HCT116 (cell line): ENCODE data around the gene PEAK1. TPM values are rescaled to one million over a fixed set of nuclear protein-coding genes. Genes with fewer than 3 reads are reported as not detected.

ENCODE experiments used
- ATAC-seq: fragments of 200-7000 bp; cut with Tn5 transposase; 2 replicates; pipeline ENCODE4 v1.9.1; 2020; ENCODE audit warnings: mild to moderate bottlenecking, moderate library complexity
- BruUV-seq: library from RNA; stranded (reverse); fragments of 400-500 nt; replicated peaks from 2 replicates; lab custom pipeline; 2021; lab: Mats Ljungman, UMichigan
- CTCF ChIA-PET: fragments of 300-600 bp; sonication (Branson Sonifier 250); formaldehyde crosslinking; loops from one replicate; lab custom pipeline; 2021; ENCODE audit warnings: antibody characterized with exemption; lab: Charles Lee
- POLR2A ChIA-PET: fragments of 300-600, 350-600 bp; sonication (Branson Sonifier 250); formaldehyde crosslinking; loops from one replicate; lab custom pipeline; 2021; ENCODE audit warnings: antibody characterized with exemption; lab: Charles Lee
- RAD21 ChIA-PET, 2 experiments: fragments of 300-600 bp; sonication (Branson Sonifier 250); formaldehyde crosslinking; loops; one replicate each; lab custom pipeline; 2023; ENCODE audit warnings: low total read pairs in 2 of 2; ENCODE audit not compliant: uncharacterized antibody in 2 of 2, unreplicated experiment in 2 of 2, low non-redundant PET in 1 of 2; lab: Charles Lee
- DNase-seq: peaks from one replicate; pipeline ENCODE4 v3.0.0-alpha.2; 2010; ENCODE audit warnings: low read depth, low spot score
- H2AFZ ChIP-seq: fragments of 200-600 bp; shearing (Covaris generic), sonication (generic); 2 replicates; pipeline ENCODE4 v1.6.1; 2017; ENCODE audit warnings: low read depth, mixed run types, mixed read lengths, antibody characterized with exemption, low read length; ENCODE audit not compliant: poor library complexity, severe bottlenecking
- H3K27ac ChIP-seq: 2 replicates; pipeline ENCODE4 v1.5.1; 2012; ENCODE audit warnings: low read depth, low read length
- H3K27me3 ChIP-seq: fragments of 200-600 bp; sonication (generic); 2 replicates; pipeline ENCODE4 v1.6.1; 2016; ENCODE audit warnings: mixed run types, low read length, mixed read lengths; ENCODE audit not compliant: insufficient read depth
- H3K36me3 ChIP-seq, 2 experiments: fragments of 200-500 bp in 1 of 2; fragments of 200-600 bp in 1 of 2; sonication (Bioruptor generic) in 1 of 2; sonication (generic) in 1 of 2; 2 replicates each; pipeline versions ENCODE4 v1.5.1 to v1.6.1; 2014 to 2016; ENCODE audit warnings: low read length in 2 of 2, inconsistent platforms in 1 of 2, mixed read lengths in 1 of 2, mixed run types in 1 of 2; ENCODE audit not compliant: insufficient read depth in 2 of 2, control insufficient read depth in 1 of 2
- H3K4me1 ChIP-seq, 2 experiments: fragments of 200-600 bp in 1 of 2; sonication (generic) in 1 of 2; 2 replicates each; pipeline versions ENCODE4 v1.5.1 to v1.6.1; 2012 to 2017; ENCODE audit warnings: low read length in 2 of 2, inconsistent platforms in 1 of 2, mild to moderate bottlenecking in 1 of 2, mixed read lengths in 1 of 2, mixed run types in 1 of 2, moderate library complexity in 1 of 2; ENCODE audit not compliant: insufficient read depth in 2 of 2, control insufficient read depth in 1 of 2
- H3K4me2 ChIP-seq: fragments of 200-600 bp; sonication (generic); 2 replicates; pipeline ENCODE4 v1.6.1; 2017; ENCODE audit warnings: mixed run types, low read length, mixed read lengths
- H3K4me3 ChIP-seq, 2 experiments: fragments of 200-600 bp in 1 of 2; sonication (generic) in 1 of 2; replicated peaks in 1 of 2; 2 replicates each; pipeline ENCODE4 v1.5.1; 2011 to 2016; ENCODE audit warnings: low read length in 2 of 2, control low read depth in 1 of 2, low read depth in 1 of 2, mild to moderate bottlenecking in 1 of 2, mixed read lengths in 1 of 2, mixed run types in 1 of 2
- H3K79me2 ChIP-seq: fragments of 200-600 bp; sonication (generic); 2 replicates; pipeline ENCODE4 v1.6.1; 2017; ENCODE audit warnings: mild to moderate bottlenecking, mixed run types, low read length, moderate library complexity, mixed read lengths; ENCODE audit not compliant: insufficient read depth
- H3K9ac ChIP-seq: fragments of 200-600 bp; sonication (generic); 2 replicates; pipeline ENCODE4 v1.6.1; 2016; ENCODE audit warnings: low read length, mixed read lengths
- H3K9me2 ChIP-seq: fragments of 200-600 bp; sonication (generic), shearing (Covaris generic); 2 replicates; pipeline ENCODE4 v1.6.1; 2017; ENCODE audit warnings: mixed run types, mild to moderate bottlenecking, moderate library complexity; ENCODE audit not compliant: insufficient read depth
- H3K9me3 ChIP-seq, 2 experiments: fragments of 200-500 bp in 1 of 2; fragments of 200-600 bp in 1 of 2; sonication (Bioruptor generic) in 1 of 2; sonication (generic) in 1 of 2; 2 replicates each; pipeline ENCODE4 v1.6.1; 2014 to 2017; ENCODE audit warnings: low read length in 2 of 2, mixed read lengths in 2 of 2, inconsistent platforms in 1 of 2, low read depth in 1 of 2, mild to moderate bottlenecking in 1 of 2, mixed run types in 1 of 2, moderate library complexity in 1 of 2; ENCODE audit not compliant: control insufficient read depth in 1 of 2, insufficient read depth in 1 of 2
- H4K20me1 ChIP-seq: fragments of 200-600 bp; sonication (generic), shearing (Covaris generic); 2 replicates; pipeline ENCODE4 v1.6.1; 2017; ENCODE audit warnings: mixed run types, mild to moderate bottlenecking, moderate library complexity; ENCODE audit not compliant: insufficient read depth
- CBX3 ChIP-seq: IDR thresholded peaks from 2 replicates; pipeline ENCODE4 v1.6.1; 2012; ENCODE audit warnings: low read depth
- CEBPB ChIP-seq: IDR thresholded peaks from 2 replicates; pipeline ENCODE4 v1.6.1; 2012; ENCODE audit warnings: low read depth
- EGR1 ChIP-seq: IDR thresholded peaks from 2 replicates; pipeline ENCODE4 v1.6.1; 2012; ENCODE audit warnings: low read depth
- ELF1 ChIP-seq: IDR thresholded peaks from 2 replicates; pipeline ENCODE4 v1.6.1; 2012; ENCODE audit warnings: low read depth, borderline replicate concordance
- FOSL1 ChIP-seq: IDR thresholded peaks from 2 replicates; pipeline ENCODE4 v1.6.1; 2012; ENCODE audit warnings: low read depth
- JUND ChIP-seq: IDR thresholded peaks from 2 replicates; pipeline ENCODE4 v1.6.1; 2012
- RAD21 ChIP-seq: IDR thresholded peaks from 2 replicates; pipeline ENCODE4 v1.6.1; 2012; ENCODE audit warnings: low read depth, mild to moderate bottlenecking
- TCF7L2 ChIP-seq: IDR thresholded peaks from 2 replicates; pipeline ENCODE4 v1.7.0; 2011; ENCODE audit warnings: borderline replicate concordance, inconsistent platforms; ENCODE audit not compliant: insufficient read depth, insufficient read length; ENCODE audit errors: extremely low read depth
- ZBTB33 ChIP-seq: IDR thresholded peaks from 2 replicates; pipeline ENCODE4 v1.6.1; 2011; ENCODE audit warnings: mild to moderate bottlenecking, low read length, moderate library complexity; ENCODE audit not compliant: insufficient replicate concordance; ENCODE audit errors: extremely low read depth
- intact Hi-C: fragments of 100-400 bp; cut with micrococcal nuclease; formaldehyde crosslinking; loops from 2 replicates; pipeline ENCODE4 v1.10.0; 2022
- total RNA-seq: library from RNA; stranded (reverse); gene quantifications from one replicate; pipeline ENCODE4 v1.2.1, GENCODE V29; 2021; ENCODE audit not compliant: unreplicated experiment
- TF ChIP-seq, protein P1 (sequence below), 3 experiments: fragments of 200-600 bp in 1 of 3; sonication (generic) in 1 of 3; IDR thresholded peaks in 2 of 3; conservative IDR thresholded peaks in 1 of 3; 2 replicates each; pipeline ENCODE4 v1.5.1; 2012 to 2017; ENCODE audit warnings: low read depth in 2 of 3, low read length in 2 of 3, antibody characterized with exemption in 1 of 3, borderline replicate concordance in 1 of 3, control low read depth in 1 of 3, mild to moderate bottlenecking in 1 of 3, mixed read lengths in 1 of 3, mixed run types in 1 of 3, moderate library complexity in 1 of 3; ENCODE audit not compliant: insufficient read depth in 1 of 3
- TF ChIP-seq, protein P2 (sequence below): IDR thresholded peaks from 2 replicates; pipeline ENCODE4 v1.6.1; 2012

The PEAK1 gene
- total RNA-seq, 1 experiment from 2014 or later = 23.4 TPM

DNA sequence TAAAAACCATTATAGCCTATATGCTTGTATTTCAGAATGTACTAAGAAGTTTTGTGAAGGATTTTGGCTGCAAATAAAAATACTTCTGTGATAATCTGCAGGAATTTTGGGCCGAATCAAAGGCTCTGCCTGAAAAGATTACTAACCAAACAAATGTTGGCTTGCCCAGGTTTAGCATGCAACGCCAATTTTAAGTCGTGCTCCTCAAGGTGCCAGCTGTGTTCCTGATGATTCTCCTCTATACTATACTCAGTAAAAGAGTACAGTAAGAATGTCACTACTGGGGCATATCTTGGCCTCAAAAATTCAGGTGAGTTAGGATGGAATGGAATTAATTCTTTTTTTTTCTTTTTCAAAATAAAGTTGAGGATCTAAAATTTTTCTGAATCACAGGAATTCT lies 198.2 kb downstream of the PEAK1 start:
- H3K9ac ChIP-seq = no peak overlapping the region
- H3K4me3 ChIP-seq = no peak overlapping the region
- POLR2A ChIA-PET = no interaction called here
- no TSS peak for BruUV-seq
- DNase-seq (no peak), ATAC-seq (no peak)
- H3K36me3 ChIP-seq = no peaks in the 10 kb centered on the region
- no peaks in the 10 kb centered on the region for H3K9me3 ChIP-seq
- H3K4me1 ChIP-seq = no peaks in the 10 kb centered on the region
- no peaks in the 10 kb centered on the region for H3K79me2 ChIP-seq
- H4K20me1 ChIP-seq = no peaks in the 10 kb centered on the region
- H2AFZ ChIP-seq = no peak overlapping the region
- no peaks in the 10 kb centered on the region for H3K9me2 ChIP-seq
- intact Hi-C loops = no loop called here
- CTCF ChIA-PET = no interaction called here
- H3K4me2 ChIP-seq = no peak overlapping the region
- TF ChIP-seq FOSL1 (no peak), TCF7L2 (no peak), EGR1 (no peak), CBX3 (no peak), RAD21 (no peak), JUND (no peak), ELF1 (no peak)
- no peaks in the 10 kb centered on the region for H3K27me3 ChIP-seq
- no peak overlapping the region for H3K27ac ChIP-seq
- RAD21 ChIA-PET = no interaction called here

DNA sequence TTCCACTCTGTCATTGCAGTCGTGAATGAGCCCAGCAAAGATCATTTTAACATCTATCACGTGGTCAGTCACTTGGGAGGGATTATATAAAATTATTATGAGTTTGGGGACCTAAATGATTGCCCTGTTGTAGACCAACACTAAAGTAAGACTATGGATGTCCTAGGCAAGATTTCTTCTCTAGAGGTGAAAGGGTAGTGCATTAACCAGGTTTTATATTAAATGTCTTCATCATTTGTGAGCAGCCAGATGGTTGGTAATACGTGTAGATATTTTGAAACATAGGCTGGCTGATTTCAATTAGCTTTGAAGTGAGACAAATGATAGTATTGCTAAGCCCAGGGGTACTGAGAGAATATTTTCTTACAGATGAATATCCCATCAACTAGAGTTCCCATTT lies 198.7 kb downstream of the PEAK1 start:
- Histone ChIP-seq H3K4me2 (no peak overlapping the region), H4K20me1 (no peaks in the 10 kb centered on the region), H3K9me2 (no peaks in the 10 kb centered on the region), H3K4me1 (no peaks in the 10 kb centered on the region), H3K27ac (no peak overlapping the region), H3K9ac (no peak overlapping the region), H3K36me3 (no peaks in the 10 kb centered on the region), H3K4me3 (no peak overlapping the region), H3K27me3 (no peaks in the 10 kb centered on the region), H3K79me2 (no peaks in the 10 kb centered on the region), H3K9me3 (no peaks in the 10 kb centered on the region), H2AFZ (no peak overlapping the region)
- TF ChIP-seq, protein P1, sequence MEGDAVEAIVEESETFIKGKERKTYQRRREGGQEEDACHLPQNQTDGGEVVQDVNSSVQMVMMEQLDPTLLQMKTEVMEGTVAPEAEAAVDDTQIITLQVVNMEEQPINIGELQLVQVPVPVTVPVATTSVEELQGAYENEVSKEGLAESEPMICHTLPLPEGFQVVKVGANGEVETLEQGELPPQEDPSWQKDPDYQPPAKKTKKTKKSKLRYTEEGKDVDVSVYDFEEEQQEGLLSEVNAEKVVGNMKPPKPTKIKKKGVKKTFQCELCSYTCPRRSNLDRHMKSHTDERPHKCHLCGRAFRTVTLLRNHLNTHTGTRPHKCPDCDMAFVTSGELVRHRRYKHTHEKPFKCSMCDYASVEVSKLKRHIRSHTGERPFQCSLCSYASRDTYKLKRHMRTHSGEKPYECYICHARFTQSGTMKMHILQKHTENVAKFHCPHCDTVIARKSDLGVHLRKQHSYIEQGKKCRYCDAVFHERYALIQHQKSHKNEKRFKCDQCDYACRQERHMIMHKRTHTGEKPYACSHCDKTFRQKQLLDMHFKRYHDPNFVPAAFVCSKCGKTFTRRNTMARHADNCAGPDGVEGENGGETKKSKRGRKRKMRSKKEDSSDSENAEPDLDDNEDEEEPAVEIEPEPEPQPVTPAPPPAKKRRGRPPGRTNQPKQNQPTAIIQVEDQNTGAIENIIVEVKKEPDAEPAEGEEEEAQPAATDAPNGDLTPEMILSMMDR (IDR thresholded peaks at IDR 0.05 in 2 of 3, conservative IDR thresholded peaks at IDR 0.05 in 1 of 3; ENCODE audit: borderline replicate concordance in 1 of 3, insufficient read depth in 1 of 3, low read depth in 2 of 3, low read length in 2 of 3) = no peak
- TF ChIP-seq, protein P2, sequence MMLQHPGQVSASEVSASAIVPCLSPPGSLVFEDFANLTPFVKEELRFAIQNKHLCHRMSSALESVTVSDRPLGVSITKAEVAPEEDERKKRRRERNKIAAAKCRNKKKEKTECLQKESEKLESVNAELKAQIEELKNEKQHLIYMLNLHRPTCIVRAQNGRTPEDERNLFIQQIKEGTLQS = no peak
- TF ChIP-seq CEBPB (no peak), FOSL1 (no peak), ZBTB33 (no peak), EGR1 (no peak)
- POLR2A ChIA-PET = no interaction called here
- intact Hi-C loops = no loop called here
- RAD21 ChIA-PET = no interaction called here
- DNase-seq (no peak), ATAC-seq (no peak)
- no TSS peak for BruUV-seq
- CTCF ChIA-PET = no interaction called here
